Heart left ventricle (tissue), 13 donors: Measurements from ENCODE around the gene TM9SF4.

Experiments
- CTCF ChIP-seq, 12 donors: fragments of 200-600 bp; sonication (generic) in 4 of 12; IDR thresholded peaks; one replicate each; pipeline versions ENCODE4 v1.5.0 to v1.8.0; 2018 to 2022; ENCODE audit warnings: antibody characterized with exemption in 12 of 12, mild to moderate bottlenecking in 5 of 12
- POLR2A ChIP-seq, 2 donors: fragments of 450-650 bp; IDR thresholded peaks; one replicate each; pipeline ENCODE4 v1.6.1; 2017; ENCODE audit warnings: antibody characterized with exemption in 2 of 2, mild to moderate bottlenecking in 2 of 2, moderate library complexity in 2 of 2
- donor health status: ischemic (EF 13 %, LVEDD 7.1; RV severe dilation, severe dysfunction).
- donor health status: DM: no; HTN: yes; CAD: no.
- donor health status: DM: no; HTN: no; CAD: no.
- donor health status: ischemic (EF 25% LVEDD 6.9; RV normal size, moderate dysfunction).
- donor health status: ischemic (EF 25% LVEDD 5.7; RV mildly dilated, moderate dysfunction).
- donor health status: ischemic (EF 35%, LVEDD 5.7; RV mildly dilated, moderate dysfunction).
- donor health status: nonischemic (EF 11% LVEDD 7.7; RV severe dilation, severe dysfunction).
- donor health status: DM: yes; HTN: yes; CAD: no.
- donor health status: PGD.
- donor health status: ischemic (EF 29% LVEDD 5.4; RV normal size, mild dysfunction).
- donor health status: nonischemic (EF 23%, LVEDD 6.1; RV moderate dilation, normal function).

- no peak for TF ChIP-seq CTCF (IDR thresholded peaks at IDR 0.05)
- no peak for TF ChIP-seq POLR2A (IDR thresholded peaks at IDR 0.05)
These were observed 50.3 kb downstream of the TM9SF4 start for GRCh38 chr20:32159766-32160221.
